SK-N-SH treated with all-trans-retinoic acid at 6 μM for 48 hours (cell line): Measurements from ENCODE around the gene EPHA6.

Experiments
- ATAC-seq: fragments of 200-7000 bp; cut with Tn5 transposase; 3 replicates; pipeline ENCODE4 v1.9.1; 2020; ENCODE audit warnings: mild to moderate bottlenecking, moderate library complexity
- ARNTL ChIP-seq: fragments of 450-650 bp; formaldehyde crosslinking; IDR thresholded peaks from 2 replicates; pipeline ENCODE4 v1.5.0; 2020; ENCODE audit warnings: low read depth, mild to moderate bottlenecking, moderate library complexity, borderline replicate concordance
- CSDC2 ChIP-seq: fragments of 250-450 bp; sonication (Bioruptor Pico); IDR thresholded peaks from 2 replicates; pipeline ENCODE4 v1.5.0; 2020; ENCODE audit warnings: mild to moderate bottlenecking, moderate library complexity
- ESRRG ChIP-seq: fragments of 250-450 bp; sonication (Bioruptor Pico); IDR thresholded peaks from 2 replicates; pipeline ENCODE4 v1.6.1; 2021; ENCODE audit warnings: mild to moderate bottlenecking
- GLIS3 ChIP-seq: fragments of 250-450 bp; sonication (Bioruptor Pico); IDR thresholded peaks from 2 replicates; pipeline ENCODE4 v1.5.0; 2020; ENCODE audit warnings: mild to moderate bottlenecking, moderate library complexity
- ISL1 ChIP-seq: fragments of 250-450 bp; sonication (Bioruptor Pico); IDR thresholded peaks from 2 replicates; pipeline ENCODE4 v2.1.2; 2022; ENCODE audit warnings: mild to moderate bottlenecking, moderate library complexity
- OSR1 ChIP-seq: fragments of 250-450 bp; sonication (Bioruptor Pico); IDR thresholded peaks from 2 replicates; pipeline ENCODE4 v1.8.0; 2022; ENCODE audit warnings: moderate library complexity, mild to moderate bottlenecking, inconsistent platforms
- PPARA ChIP-seq: fragments of 250-450 bp; sonication (Bioruptor Pico); IDR thresholded peaks from 2 replicates; pipeline ENCODE4 v1.5.0; 2020; ENCODE audit warnings: mild to moderate bottlenecking, borderline replicate concordance
- RARB ChIP-seq: fragments of 250-450 bp; sonication (Bioruptor Pico); IDR thresholded peaks from 2 replicates; pipeline ENCODE4 v1.8.0; 2021; ENCODE audit warnings: mild to moderate bottlenecking, moderate library complexity
- SNAI2 ChIP-seq: fragments of 250-450 bp; sonication (Bioruptor Pico); IDR thresholded peaks from 2 replicates; pipeline ENCODE4 v1.5.0; 2020; ENCODE audit warnings: mild to moderate bottlenecking, moderate library complexity
- TCF4 ChIP-seq: fragments of 250-450 bp; sonication (Bioruptor Pico); IDR thresholded peaks from 2 replicates; pipeline ENCODE4 v1.8.0; 2021; ENCODE audit warnings: mild to moderate bottlenecking, moderate library complexity, borderline replicate concordance
- TOX ChIP-seq: fragments of 250-450 bp; sonication (Bioruptor Pico); IDR thresholded peaks from 2 replicates; pipeline ENCODE4 v1.8.0; 2021; ENCODE audit warnings: mild to moderate bottlenecking, moderate library complexity, borderline replicate concordance
- ZC3H10 ChIP-seq: fragments of 250-450 bp; sonication (Bioruptor Pico); IDR thresholded peaks from 2 replicates; pipeline ENCODE4 v1.5.1; 2021; ENCODE audit warnings: mild to moderate bottlenecking, moderate library complexity
- ZFP3 ChIP-seq: fragments of 250-450 bp; sonication (Bioruptor Pico); IDR thresholded peaks from 2 replicates; pipeline ENCODE4 v1.5.0; 2020; ENCODE audit warnings: mild to moderate bottlenecking, moderate library complexity
- ZFP30 ChIP-seq: fragments of 450-650 bp; formaldehyde crosslinking; IDR thresholded peaks from 2 replicates; pipeline ENCODE4 v1.5.0; 2022; ENCODE audit warnings: mild to moderate bottlenecking, moderate library complexity
- ZNF565 ChIP-seq: fragments of 450-650 bp; formaldehyde crosslinking; conservative IDR thresholded peaks from 2 replicates; pipeline ENCODE4 v1.5.0; 2020; ENCODE audit warnings: low read depth, mild to moderate bottlenecking, moderate library complexity
- ZNF70 ChIP-seq: fragments of 450-650 bp; formaldehyde crosslinking; IDR thresholded peaks from 2 replicates; pipeline ENCODE4 v1.5.0; 2020; ENCODE audit warnings: mild to moderate bottlenecking, moderate library complexity
- ZNF8 ChIP-seq: fragments of 450-650 bp; formaldehyde crosslinking; IDR thresholded peaks from 2 replicates; pipeline ENCODE4 v1.5.0; 2020; ENCODE audit warnings: mild to moderate bottlenecking, moderate library complexity
- TF ChIP-seq, protein P1 (sequence below): fragments of 250-450 bp; sonication (Bioruptor Pico); IDR thresholded peaks from 2 replicates; pipeline ENCODE4 v1.5.0; 2020; ENCODE audit warnings: mild to moderate bottlenecking, moderate library complexity
- TF ChIP-seq, protein P2 (sequence below): fragments of 250-450 bp; sonication (Bioruptor Pico); IDR thresholded peaks from 2 replicates; pipeline ENCODE4 v1.8.0; 2020; ENCODE audit warnings: mild to moderate bottlenecking, moderate library complexity, borderline replicate concordance
- TF ChIP-seq, protein P3 (sequence below): fragments of 250-450 bp; sonication (Bioruptor Pico); IDR thresholded peaks from 2 replicates; pipeline ENCODE4 v1.5.1; 2020; ENCODE audit warnings: low read depth, mild to moderate bottlenecking, moderate library complexity
- TF ChIP-seq, protein P4 (sequence below): fragments of 250-450 bp; sonication (Bioruptor Pico); IDR thresholded peaks from 2 replicates; pipeline ENCODE4 v1.8.0; 2021; ENCODE audit warnings: low read depth, mild to moderate bottlenecking, moderate library complexity, borderline replicate concordance
- TF ChIP-seq, protein P5 (sequence below): fragments of 250-450 bp; sonication (Bioruptor Pico); IDR thresholded peaks from 2 replicates; pipeline ENCODE4 v1.5.1; 2021; ENCODE audit warnings: mild to moderate bottlenecking, moderate library complexity

EPHA6 gene

DNA sequence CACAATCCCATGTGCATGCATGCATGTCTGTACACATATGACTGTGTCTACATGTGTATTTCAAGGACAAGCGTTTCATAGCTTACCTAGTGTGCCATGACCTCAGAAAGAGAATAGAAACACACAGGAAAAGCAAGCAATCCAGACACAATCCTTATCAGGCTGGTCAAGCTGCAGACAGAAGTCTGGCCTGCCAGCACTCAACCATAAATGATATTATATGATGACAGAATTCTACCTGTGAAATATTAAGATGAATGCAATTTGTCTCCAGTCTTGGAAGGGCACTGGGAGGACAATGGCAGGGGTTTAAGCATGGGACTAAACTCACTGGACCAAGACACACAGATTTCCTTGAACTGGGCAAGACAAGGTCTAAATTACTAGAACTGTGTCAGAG is 899.2 kb downstream of the EPHA6 start:
- TF ChIP-seq TOX (CRISPR knock-in tag): no peak
- no peak for TF ChIP-seq ARNTL (CRISPR knock-in tag)
- TF ChIP-seq, protein P1, sequence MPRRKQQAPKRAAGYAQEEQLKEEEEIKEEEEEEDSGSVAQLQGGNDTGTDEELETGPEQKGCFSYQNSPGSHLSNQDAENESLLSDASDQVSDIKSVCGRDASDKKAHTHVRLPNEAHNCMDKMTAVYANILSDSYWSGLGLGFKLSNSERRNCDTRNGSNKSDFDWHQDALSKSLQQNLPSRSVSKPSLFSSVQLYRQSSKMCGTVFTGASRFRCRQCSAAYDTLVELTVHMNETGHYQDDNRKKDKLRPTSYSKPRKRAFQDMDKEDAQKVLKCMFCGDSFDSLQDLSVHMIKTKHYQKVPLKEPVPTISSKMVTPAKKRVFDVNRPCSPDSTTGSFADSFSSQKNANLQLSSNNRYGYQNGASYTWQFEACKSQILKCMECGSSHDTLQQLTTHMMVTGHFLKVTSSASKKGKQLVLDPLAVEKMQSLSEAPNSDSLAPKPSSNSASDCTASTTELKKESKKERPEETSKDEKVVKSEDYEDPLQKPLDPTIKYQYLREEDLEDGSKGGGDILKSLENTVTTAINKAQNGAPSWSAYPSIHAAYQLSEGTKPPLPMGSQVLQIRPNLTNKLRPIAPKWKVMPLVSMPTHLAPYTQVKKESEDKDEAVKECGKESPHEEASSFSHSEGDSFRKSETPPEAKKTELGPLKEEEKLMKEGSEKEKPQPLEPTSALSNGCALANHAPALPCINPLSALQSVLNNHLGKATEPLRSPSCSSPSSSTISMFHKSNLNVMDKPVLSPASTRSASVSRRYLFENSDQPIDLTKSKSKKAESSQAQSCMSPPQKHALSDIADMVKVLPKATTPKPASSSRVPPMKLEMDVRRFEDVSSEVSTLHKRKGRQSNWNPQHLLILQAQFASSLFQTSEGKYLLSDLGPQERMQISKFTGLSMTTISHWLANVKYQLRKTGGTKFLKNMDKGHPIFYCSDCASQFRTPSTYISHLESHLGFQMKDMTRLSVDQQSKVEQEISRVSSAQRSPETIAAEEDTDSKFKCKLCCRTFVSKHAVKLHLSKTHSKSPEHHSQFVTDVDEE: peak; percentile 44; the same call in 1 of the 2 replicates
- TF ChIP-seq TCF4 (CRISPR knock-in tag): peak; percentile 64
- no peak for ATAC-seq

DNA sequence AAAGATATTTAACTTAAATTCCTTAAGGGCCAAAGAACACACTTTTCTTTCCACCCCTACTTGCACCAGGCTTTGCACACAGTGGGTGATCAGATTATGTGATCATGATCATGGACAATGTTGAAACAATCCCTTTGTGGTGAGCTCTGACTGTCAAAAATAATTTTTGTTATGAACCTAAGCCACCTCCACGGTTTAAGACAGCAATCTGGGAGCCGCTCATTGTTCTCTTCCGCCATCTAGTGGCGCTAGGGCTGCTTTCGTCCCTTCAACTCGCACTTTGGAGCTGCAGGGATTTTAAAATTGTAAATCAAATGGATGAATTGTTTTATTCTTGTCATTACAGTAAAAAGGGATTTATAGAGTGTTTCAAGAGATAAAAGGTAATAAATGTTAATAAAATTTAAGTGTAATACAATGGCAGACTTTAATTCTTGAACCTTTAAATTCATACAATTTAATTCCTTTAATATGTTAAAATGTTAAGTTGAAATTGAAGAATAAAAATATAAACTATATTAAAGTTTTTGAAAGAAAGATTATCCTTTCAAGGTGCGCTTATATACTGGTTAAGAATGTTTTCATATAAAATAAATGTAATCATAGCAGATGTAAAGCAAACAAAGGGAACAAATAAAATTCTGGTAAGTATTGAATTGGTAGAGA is 904.9 kb downstream of the EPHA6 start:
- no peak for TF ChIP-seq ZNF8 (CRISPR knock-in tag)
- TF ChIP-seq ZNF70 (CRISPR knock-in tag): no peak
- no peak for TF ChIP-seq SNAI2 (CRISPR knock-in tag)
- TF ChIP-seq ISL1 (CRISPR knock-in tag): no peak
- TF ChIP-seq, protein P1: peak; percentile 61; the same call in 1 of the 2 replicates
- TF ChIP-seq, all 23 proteins: peak for 1
- ATAC-seq: peak; percentile 93

DNA sequence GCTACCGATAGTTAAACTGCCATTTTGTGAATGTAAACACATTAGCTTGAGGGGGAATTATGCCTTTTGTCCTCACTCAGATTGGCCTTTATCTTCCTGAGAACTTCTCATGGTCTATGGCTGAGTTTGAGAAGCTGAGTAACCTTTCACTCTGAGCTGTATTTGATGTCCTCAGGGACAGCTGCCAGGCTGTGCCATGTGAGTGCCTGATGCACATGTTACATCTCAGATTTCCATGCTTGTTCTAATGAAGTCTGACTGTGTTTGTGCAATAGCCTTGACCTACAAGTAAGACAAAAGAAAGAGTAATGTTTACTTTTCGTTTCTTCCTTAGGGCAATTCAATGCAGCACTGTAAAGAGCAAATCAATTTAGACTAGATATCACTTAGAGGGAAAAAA is 906.0 kb downstream of the EPHA6 start:
- no peak for ATAC-seq
- no peak for TF ChIP-seq TCF4 (CRISPR knock-in tag)

DNA sequence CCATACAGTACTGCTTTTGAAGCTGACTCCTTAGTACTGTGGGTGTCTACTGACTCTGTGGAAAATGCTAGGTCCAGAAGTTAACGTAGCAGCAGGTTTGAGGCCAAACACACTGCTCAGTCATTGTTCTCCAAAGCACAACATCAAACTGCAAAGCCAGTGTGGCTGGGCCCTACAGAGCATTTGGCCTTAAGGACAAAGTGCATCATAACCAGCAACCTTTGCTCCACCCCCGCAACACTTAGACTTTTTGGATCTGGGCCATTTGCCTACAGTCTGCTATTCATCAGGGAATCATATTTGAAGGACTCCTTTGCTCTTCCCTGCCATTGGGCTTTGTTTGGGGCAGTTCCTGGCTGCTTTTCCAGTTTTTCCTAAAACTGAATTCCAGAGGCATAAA is 907.1 kb downstream of the EPHA6 start:
- TF ChIP-seq ZFP30 (CRISPR knock-in tag): no peak
- TF ChIP-seq ZNF565 (CRISPR knock-in tag): no peak
- no peak for TF ChIP-seq PPARA (CRISPR knock-in tag)
- TF ChIP-seq, protein P2, sequence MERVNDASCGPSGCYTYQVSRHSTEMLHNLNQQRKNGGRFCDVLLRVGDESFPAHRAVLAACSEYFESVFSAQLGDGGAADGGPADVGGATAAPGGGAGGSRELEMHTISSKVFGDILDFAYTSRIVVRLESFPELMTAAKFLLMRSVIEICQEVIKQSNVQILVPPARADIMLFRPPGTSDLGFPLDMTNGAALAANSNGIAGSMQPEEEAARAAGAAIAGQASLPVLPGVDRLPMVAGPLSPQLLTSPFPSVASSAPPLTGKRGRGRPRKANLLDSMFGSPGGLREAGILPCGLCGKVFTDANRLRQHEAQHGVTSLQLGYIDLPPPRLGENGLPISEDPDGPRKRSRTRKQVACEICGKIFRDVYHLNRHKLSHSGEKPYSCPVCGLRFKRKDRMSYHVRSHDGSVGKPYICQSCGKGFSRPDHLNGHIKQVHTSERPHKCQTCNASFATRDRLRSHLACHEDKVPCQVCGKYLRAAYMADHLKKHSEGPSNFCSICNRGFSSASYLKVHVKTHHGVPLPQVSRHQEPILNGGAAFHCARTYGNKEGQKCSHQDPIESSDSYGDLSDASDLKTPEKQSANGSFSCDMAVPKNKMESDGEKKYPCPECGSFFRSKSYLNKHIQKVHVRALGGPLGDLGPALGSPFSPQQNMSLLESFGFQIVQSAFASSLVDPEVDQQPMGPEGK (CRISPR knock-in tag): no peak
- TF ChIP-seq, protein P3, sequence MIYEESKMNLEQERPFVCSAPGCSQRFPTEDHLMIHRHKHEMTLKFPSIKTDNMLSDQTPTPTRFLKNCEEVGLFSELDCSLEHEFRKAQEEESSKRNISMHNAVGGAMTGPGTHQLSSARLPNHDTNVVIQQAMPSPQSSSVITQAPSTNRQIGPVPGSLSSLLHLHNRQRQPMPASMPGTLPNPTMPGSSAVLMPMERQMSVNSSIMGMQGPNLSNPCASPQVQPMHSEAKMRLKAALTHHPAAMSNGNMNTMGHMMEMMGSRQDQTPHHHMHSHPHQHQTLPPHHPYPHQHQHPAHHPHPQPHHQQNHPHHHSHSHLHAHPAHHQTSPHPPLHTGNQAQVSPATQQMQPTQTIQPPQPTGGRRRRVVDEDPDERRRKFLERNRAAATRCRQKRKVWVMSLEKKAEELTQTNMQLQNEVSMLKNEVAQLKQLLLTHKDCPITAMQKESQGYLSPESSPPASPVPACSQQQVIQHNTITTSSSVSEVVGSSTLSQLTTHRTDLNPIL: no peak
- TF ChIP-seq OSR1 (CRISPR knock-in tag): no peak
- TF ChIP-seq CSDC2 (CRISPR knock-in tag): no peak
- TF ChIP-seq ZNF70 (CRISPR knock-in tag): no peak
- TF ChIP-seq, protein P4, sequence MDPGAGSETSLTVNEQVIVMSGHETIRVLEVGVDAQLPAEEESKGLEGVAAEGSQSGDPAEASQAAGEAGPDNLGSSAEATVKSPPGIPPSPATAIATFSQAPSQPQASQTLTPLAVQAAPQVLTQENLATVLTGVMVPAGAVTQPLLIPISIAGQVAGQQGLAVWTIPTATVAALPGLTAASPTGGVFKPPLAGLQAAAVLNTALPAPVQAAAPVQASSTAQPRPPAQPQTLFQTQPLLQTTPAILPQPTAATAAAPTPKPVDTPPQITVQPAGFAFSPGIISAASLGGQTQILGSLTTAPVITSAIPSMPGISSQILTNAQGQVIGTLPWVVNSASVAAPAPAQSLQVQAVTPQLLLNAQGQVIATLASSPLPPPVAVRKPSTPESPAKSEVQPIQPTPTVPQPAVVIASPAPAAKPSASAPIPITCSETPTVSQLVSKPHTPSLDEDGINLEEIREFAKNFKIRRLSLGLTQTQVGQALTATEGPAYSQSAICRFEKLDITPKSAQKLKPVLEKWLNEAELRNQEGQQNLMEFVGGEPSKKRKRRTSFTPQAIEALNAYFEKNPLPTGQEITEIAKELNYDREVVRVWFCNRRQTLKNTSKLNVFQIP (CRISPR knock-in tag): no peak
- no peak for TF ChIP-seq ZNF8 (CRISPR knock-in tag)
- TF ChIP-seq ZC3H10: no peak
- TF ChIP-seq TCF4 (CRISPR knock-in tag): no peak
- TF ChIP-seq, protein P5, sequence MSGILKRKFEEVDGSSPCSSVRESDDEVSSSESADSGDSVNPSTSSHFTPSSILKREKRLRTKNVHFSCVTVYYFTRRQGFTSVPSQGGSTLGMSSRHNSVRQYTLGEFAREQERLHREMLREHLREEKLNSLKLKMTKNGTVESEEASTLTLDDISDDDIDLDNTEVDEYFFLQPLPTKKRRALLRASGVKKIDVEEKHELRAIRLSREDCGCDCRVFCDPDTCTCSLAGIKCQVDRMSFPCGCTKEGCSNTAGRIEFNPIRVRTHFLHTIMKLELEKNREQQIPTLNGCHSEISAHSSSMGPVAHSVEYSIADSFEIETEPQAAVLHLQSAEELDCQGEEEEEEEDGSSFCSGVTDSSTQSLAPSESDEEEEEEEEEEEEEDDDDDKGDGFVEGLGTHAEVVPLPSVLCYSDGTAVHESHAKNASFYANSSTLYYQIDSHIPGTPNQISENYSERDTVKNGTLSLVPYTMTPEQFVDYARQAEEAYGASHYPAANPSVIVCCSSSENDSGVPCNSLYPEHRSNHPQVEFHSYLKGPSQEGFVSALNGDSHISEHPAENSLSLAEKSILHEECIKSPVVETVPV (CRISPR knock-in tag): no peak
- no peak for TF ChIP-seq ESRRG
- TF ChIP-seq ARNTL (CRISPR knock-in tag): no peak
- TF ChIP-seq SNAI2 (CRISPR knock-in tag): no peak
- TF ChIP-seq ZFP3: no peak
- TF ChIP-seq GLIS3 (CRISPR knock-in tag): no peak
- no peak for TF ChIP-seq RARB (CRISPR knock-in tag)
- ATAC-seq: no peak
